ENCODE data around the gene TRIM42. TPM values are rescaled to one million over a fixed set of nuclear protein-coding genes. Genes with fewer than 3 reads are reported as not detected.

Gene TRIM42
- total and polyA plus RNA-seq, 2 of the 8 experiments (the other 6 are each of a cell fraction or from before 2014, with no cell fraction given) = not detected

GRCh38 chr3:140651287-140651686, 26.6 kb upstream of the TRIM42 start:
- CTCF ChIA-PET (ENCODE audit: partially characterized antibody) = no interaction called here
- peaks cover 4 to 12% of the 10 kb centered on the region in 2 experiments; a peak in 1 of 4 replicates for H3K9me3 ChIP-seq (ENCODE audit: insufficient read depth in 2 of 2, low read depth in 1 of 2, low read length in 1 of 2)
- no peaks in the 10 kb centered on the region for H4K20me1 ChIP-seq (replicated peaks in 1 of 2; ENCODE audit: control insufficient read depth in 1 of 2, insufficient read depth in 2 of 2, low read length in 2 of 2)
- H3K79me1 ChIP-seq (ENCODE audit: low read depth, low read length) = no peaks in the 10 kb centered on the region
- H3K23me2 ChIP-seq (ENCODE audit: low read depth, low read length) = no peaks in the 10 kb centered on the region
- no peak overlapping the region for H4K5ac ChIP-seq (ENCODE audit: insufficient read length, low read depth, low read length)
- H4K91ac ChIP-seq (replicated peaks; ENCODE audit: insufficient read length, low read length) = no peak overlapping the region
- no peak overlapping the region for H3K23ac ChIP-seq (ENCODE audit: insufficient read length)
- no peaks in the 10 kb centered on the region for H3K27me3 ChIP-seq (replicated peaks in 1 of 4; ENCODE audit: control insufficient read depth in 3 of 4, extremely low read depth in 1 of 4, insufficient read depth in 3 of 4, low read length in 3 of 4)
- no peak overlapping the region for H3K9ac ChIP-seq (replicated peaks in 1 of 4; ENCODE audit: extremely low read depth in 1 of 4, low read depth in 3 of 4, low read length in 3 of 4)
- H2BK5ac ChIP-seq (ENCODE audit: low read depth, low read length) = no peak overlapping the region
- H3K4ac ChIP-seq (replicated peaks; ENCODE audit: insufficient read length, low read depth, low read length) = no peak overlapping the region
- H3K18ac ChIP-seq (ENCODE audit: extremely low read depth, low read length) = no peak overlapping the region
- H2BK20ac ChIP-seq (ENCODE audit: low read length) = no peak overlapping the region
- POLR2A ChIA-PET (ENCODE audit: partially characterized antibody) = no interaction called here
- no peaks in the 10 kb centered on the region for H3K36me3 ChIP-seq (ENCODE audit: control insufficient read depth in 2 of 4, insufficient read depth in 4 of 4, low read length in 3 of 4)
- H3K79me2 ChIP-seq (ENCODE audit: control insufficient read depth in 1 of 2, insufficient read depth in 2 of 2, low read length in 2 of 2) = no peaks in the 10 kb centered on the region
- H2AFZ ChIP-seq (ENCODE audit: low read length) = no peak overlapping the region
- 98% methylated on average over 9 of the region's 23 CpGs; no CpG with 5 or more reads in 1 of the 2 experiments for WGBS, 2 experiments (ENCODE audit: extremely low coverage in 1 of 2, insufficient coverage in 1 of 2, insufficient read length in 1 of 2, insufficient replicate concordance in 2 of 2, low coverage in 1 of 2, low lambda C conversion rate in 2 of 2, missing lambda C conversion rate in 1 of 2)
- H4K8ac ChIP-seq (ENCODE audit: extremely low read depth, insufficient read depth, low read length) = no peak overlapping the region
- H2AK5ac ChIP-seq (ENCODE audit: low read depth, low read length) = no peak overlapping the region
- TF ChIP-seq POLR2A (IDR thresholded peaks at IDR 0.05; ENCODE audit: control extremely low read depth in 1 of 2, low read depth in 2 of 2, low read length in 2 of 2) = no peak
- TF ChIP-seq FOSL1 (IDR thresholded peaks at IDR 0.05; ENCODE audit: insufficient read depth, low read depth, low read length) = no peak
- TF ChIP-seq TAF1 (IDR thresholded peaks at IDR 0.05; ENCODE audit: low read depth, low read length) = no peak
- TF ChIP-seq JUN (IDR thresholded peaks at IDR 0.05; ENCODE audit: low read depth, low read length) = no peak
- no peak for TF ChIP-seq RNF2 (IDR thresholded peaks at IDR 0.05; ENCODE audit: borderline replicate concordance, low read depth, low read length, missing control alignments, poor library complexity, severe bottlenecking)
- no peak for TF ChIP-seq CHD1 (IDR thresholded peaks at IDR 0.05; ENCODE audit: low read depth, low read length)
- TF ChIP-seq SRF (IDR thresholded peaks at IDR 0.05; ENCODE audit: low read depth, low read length) = no peak
- TF ChIP-seq SP4 (IDR thresholded peaks at IDR 0.05; ENCODE audit: low read length) = no peak
- no peak overlapping the region for H3K4me3 ChIP-seq (ENCODE audit: extremely low read depth in 1 of 4, insufficient read depth in 2 of 4, low read depth in 3 of 4, low read length in 4 of 4)
- FAIRE-seq = no peak
- H3K56ac ChIP-seq (replicated peaks; ENCODE audit: insufficient read length, low read depth, low read length) = no peak overlapping the region
- no peak for DNase-seq (ENCODE audit: low read depth in 1 of 2, low spot score in 2 of 2)
- no peak overlapping the region for H2BK15ac ChIP-seq (ENCODE audit: low read length)
- H3K27ac ChIP-seq (ENCODE audit: low read depth, low read length) = no peak overlapping the region
- H3K4me1 ChIP-seq (replicated peaks in 1 of 4; ENCODE audit: control insufficient read depth in 3 of 4, insufficient read depth in 4 of 4, low read length in 3 of 4) = no peaks in the 10 kb centered on the region
- no peak overlapping the region for H3K14ac ChIP-seq (ENCODE audit: insufficient read length)
- no peak overlapping the region for H2BK120ac ChIP-seq (replicated peaks; ENCODE audit: low read depth, low read length)
- no peak overlapping the region for H3K4me2 ChIP-seq (ENCODE audit: insufficient read depth in 1 of 2, low read depth in 2 of 2, low read length in 2 of 2)
- H2BK12ac ChIP-seq (ENCODE audit: low read depth, low read length) = no peak overlapping the region
